HG03280 (cell line): ENCODE measurements around the gene ORC3.
"Not testable (repeated sequence)": the region's sequence is repeated elsewhere in the genome, so short reads cannot be mapped to it uniquely, and the experiment has no call there.

Experiments used
- ATAC-seq: cut with Tn5 transposase; IDR thresholded peaks from one replicate; pipeline ENCODE4 v1.9.1; 2021; ENCODE audit warnings: mild to moderate bottlenecking, moderate library complexity; ENCODE audit not compliant: unreplicated experiment

Gene ORC3

GRCh38 chr6:87590990-87591389, 1.1 kb downstream of the ORC3 start:
- no peak for ATAC-seq

DNA sequence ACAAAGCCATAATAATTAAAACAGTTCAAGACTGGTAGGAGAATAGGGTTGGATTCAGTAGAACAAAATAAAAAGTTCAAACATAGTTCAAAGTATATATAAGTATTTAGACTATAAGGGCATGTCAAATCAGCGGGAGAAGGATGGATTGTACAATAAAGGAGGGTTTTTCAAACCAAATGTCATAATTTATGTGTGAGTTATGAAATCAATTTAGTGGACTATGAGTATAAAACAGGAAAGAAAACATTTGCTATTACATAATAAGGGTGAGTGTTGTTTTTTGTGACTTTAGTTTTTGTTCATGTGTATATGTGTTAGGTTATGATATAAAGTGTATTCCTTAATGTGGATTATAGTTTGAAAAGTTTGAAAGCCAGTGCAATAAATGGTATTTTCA, 10.6 kb downstream of the ORC3 start:
- no peak for ATAC-seq

DNA sequence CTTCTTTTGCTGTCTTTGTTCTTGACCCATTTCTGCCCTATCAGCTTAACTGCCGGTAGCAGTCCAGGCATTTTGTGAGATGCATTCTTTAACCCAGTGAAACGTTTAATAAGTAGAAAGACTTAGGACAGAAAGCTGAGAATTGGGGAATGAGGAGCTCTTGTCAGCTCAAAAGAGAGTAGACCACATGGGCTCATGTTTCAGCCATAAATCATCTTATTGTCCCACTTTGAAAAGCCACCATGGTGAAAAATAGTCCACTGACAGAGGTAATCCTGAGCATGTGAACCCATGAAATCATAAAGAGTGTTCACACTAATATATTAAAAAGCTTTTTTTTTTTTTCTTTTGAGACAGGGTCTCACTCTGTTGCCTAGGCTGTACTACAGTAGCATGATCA, 16.3 kb downstream of the ORC3 start:
- ATAC-seq, result no peak

- ATAC-seq, result no peak
Measured at GRCh38 chr6:87608802-87609201, 18.9 kb downstream of the ORC3 start.

DNA sequence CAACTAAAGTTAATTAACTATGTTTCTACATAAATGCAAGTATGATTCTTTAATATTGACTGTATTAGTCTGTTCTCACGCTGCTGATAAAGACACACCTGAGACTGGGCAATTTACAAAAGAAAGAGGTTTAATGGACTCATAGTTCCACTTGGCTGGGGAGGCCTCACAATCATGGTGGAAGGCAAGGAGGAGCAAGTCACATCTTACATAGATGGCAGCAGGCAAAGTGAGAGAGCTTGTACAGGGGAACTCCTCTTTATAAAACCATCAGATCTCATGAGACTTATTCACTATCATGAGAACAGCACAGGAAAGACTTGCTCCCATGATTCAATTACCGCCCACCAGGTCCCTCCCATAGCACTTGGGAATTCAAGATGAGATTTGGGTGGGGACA, 23.1 kb downstream of the ORC3 start:
- not testable (repeated sequence) for ATAC-seq

DNA sequence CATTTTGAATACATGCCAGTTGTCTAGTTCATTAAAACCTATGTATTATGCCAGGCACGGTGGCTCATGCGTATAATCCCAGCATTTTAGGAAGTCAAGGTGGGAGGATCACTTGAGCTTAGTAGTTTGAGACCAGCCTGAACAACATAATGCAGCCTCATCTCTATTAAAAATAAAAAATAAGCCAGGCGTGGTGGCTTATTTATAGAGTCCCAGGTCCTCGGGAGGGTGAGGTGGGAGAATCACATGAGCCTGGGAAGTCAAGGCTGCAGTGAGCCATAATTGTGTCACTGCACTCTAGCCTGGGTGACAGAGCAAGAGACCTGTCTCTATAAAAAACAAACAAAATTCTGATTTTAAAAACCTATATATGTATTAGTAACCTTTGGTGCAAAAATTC, 27.5 kb downstream of the ORC3 start:
- no peak for ATAC-seq

- ATAC-seq, result no peak
Measured at GRCh38 chr6:87618531-87618930, 28.6 kb downstream of the ORC3 start.

DNA sequence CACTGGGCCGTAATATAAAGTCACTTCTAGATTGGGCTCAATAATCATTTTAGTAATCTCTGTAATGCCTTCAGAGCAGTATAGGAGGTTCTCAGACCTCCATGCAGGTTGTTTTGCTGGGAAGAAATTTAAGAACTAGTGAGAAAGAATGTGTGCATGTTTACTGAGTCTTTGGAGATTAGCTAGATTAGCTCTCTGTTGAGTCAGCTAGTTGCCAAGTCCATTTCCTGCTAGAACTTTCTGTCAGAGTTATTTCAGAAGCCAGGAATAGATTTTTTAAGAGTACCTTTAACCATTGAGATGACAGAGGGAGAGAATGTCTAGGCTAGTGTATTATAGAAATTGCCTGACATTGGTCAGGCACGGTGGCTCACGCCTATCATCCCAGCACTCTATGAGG, 33.3 kb downstream of the ORC3 start:
- ATAC-seq, result no peak

GRCh38 chr6:87628424-87628823, 38.5 kb downstream of the ORC3 start:
- no peak for ATAC-seq

- ATAC-seq, result no peak
Measured at GRCh38 chr6:87628881-87629280, 38.9 kb downstream of the ORC3 start.

DNA sequence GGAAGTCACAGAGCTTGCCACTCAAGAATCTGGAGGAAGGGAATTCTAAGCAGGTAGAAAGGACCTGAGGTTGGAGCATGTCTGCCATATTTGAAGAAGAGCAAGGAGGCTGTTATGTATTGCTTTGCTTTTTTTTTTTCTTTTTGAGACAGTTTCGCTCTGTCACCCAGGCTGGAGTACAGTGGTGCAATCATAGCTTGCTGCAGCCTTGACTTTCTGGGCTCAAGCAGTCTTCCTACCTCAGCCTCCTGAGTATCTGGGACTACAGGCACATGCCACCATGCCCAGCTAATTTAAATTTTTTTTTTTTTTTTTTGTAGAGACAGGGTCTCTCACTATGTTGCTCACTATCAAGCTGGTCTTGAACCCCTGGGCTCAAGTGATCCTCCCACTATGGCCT, 40.8 kb downstream of the ORC3 start:
- ATAC-seq, result no peak

- ATAC-seq, result no peak
Measured at GRCh38 chr6:87633851-87634250, 43.9 kb downstream of the ORC3 start.

- no peak for ATAC-seq
Measured at GRCh38 chr6:87636315-87636714, 46.4 kb downstream of the ORC3 start.

DNA sequence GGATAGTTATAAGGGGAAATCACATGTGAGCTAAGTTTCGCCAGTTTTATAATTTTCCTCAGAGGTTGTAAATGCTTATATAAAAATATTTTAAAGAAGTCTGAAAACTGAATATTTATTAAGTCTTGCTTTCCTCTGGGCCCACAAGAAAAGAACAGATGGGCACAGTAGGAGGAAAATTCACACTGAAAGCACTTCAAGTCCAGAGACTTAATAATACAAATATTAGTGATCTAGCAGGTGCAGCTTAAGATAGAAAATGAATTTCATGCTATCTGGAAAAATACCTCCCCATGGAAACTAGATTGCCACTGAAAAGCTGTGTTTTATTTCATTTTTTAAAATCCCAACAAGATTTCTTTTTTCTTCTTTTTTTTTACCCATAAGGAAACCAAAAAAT, 47.2 kb downstream of the ORC3 start:
- no peak for ATAC-seq

DNA sequence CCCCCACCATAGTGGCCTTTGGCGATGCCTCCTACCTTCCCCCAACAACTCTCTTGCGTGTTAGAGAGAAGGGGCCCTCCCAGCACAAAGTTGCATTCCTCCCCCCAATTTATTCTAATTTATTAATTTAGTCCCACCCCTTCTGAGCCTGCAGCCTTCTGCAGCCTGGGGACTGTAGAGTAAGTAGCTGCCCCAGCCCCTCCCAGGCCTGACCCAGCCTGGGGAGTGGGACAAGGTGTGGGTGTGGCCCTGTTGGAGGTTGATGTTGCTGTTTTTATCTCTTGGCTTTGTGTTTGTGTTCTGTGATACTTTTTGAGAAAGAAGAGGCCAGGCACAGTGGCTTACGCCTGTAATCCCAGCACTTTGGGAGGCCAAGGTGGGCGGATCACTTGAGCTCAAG, 49.4 kb downstream of the ORC3 start:
- no peak for ATAC-seq

GRCh38 chr6:87641065-87641692, 51.2 kb downstream of the ORC3 start:
- no peak for ATAC-seq

- no peak for ATAC-seq
Measured at GRCh38 chr6:87645080-87645479, 55.1 kb downstream of the ORC3 start.

DNA sequence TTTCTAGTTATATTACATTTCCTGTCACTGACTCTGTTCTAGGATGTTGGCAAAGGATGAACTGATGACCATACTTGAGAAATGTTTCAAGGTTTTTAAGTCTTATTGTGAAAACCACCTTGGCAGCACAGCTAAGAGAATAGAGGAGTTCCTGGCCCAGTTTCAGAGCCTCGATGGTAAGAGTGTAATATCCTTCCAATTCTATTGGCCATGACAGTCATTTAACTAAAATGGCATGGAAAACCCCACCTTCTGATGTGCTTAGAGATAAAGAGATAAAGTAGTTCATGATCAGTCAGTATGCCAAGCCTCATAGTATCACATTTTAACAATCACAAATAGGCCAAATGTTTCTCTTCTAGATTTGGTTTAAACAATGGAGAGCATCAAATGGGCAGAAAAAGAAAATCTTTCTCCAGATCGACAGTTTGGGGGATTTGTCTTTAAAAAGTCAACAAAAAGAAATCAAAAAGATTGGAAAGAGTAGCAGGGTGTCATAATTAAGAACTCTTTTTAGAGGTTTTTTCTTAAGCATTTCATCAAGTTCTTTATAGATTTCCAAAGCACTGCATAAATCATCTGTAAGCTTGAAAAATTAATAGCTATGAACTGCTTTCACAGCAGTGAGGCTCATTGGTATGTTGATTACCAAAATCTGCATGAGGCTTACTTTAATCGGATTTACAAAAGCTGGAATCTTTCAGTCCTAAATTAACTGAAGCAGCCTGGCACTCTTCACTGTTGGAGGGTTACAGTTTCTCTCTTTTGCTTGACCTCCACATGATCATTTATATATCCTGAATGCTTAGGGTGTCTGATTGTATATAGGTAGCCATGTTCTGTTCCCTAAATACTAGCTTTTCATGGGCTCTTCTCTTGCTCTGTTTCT, 63.4 kb downstream of the ORC3 start:
- no peak for ATAC-seq

- no peak for ATAC-seq
Measured at GRCh38 chr6:87654122-87654521, 64.2 kb downstream of the ORC3 start.

GRCh38 chr6:87654875-87655454, 65.0 kb downstream of the ORC3 start:
- ATAC-seq, result no peak

- ATAC-seq, result no peak
Measured at GRCh38 chr6:87655824-87656223, 65.9 kb downstream of the ORC3 start.

- peak; percentile 64 for ATAC-seq
Measured at GRCh38 chr6:87656857-87657256, 66.9 kb downstream of the ORC3 start.
